BLaER1 treated with 17β-estradiol and CSF1 and Interleukin-3, amounts not matched to agents 10 nM and 100 nM (cell line): ENCODE measurements around the gene RUNX1.

Source experiments
- H3K27ac ChIP-seq, 11 experiments: shearing (Covaris generic); formaldehyde crosslinking; 2 replicates each; pipeline ENCODE4 v1.8.1; 2022
- H3K27me3 ChIP-seq, 11 experiments: shearing (Covaris generic); formaldehyde crosslinking; 2 replicates each; pipeline ENCODE4 v1.8.1; 2022
- H3K36me3 ChIP-seq, 11 experiments: shearing (Covaris generic); formaldehyde crosslinking; 2 replicates each; pipeline ENCODE4 v1.8.1; 2022
- H3K4me1 ChIP-seq, 10 experiments: shearing (Covaris generic); formaldehyde crosslinking; 2 replicates each; pipeline ENCODE4 v1.8.1; 2022
- H3K4me2 ChIP-seq, 11 experiments: shearing (Covaris generic); formaldehyde crosslinking; 2 replicates each; pipeline ENCODE4 v1.8.1; 2022
- H3K4me3 ChIP-seq, 10 experiments: shearing (Covaris generic); formaldehyde crosslinking; 2 replicates each; pipeline ENCODE4 v1.8.1; 2022
- H3K9ac ChIP-seq, 11 experiments: shearing (Covaris generic); formaldehyde crosslinking; 2 replicates each; pipeline ENCODE4 v1.8.1; 2022
- H3K9me3 ChIP-seq, 11 experiments: shearing (Covaris generic); formaldehyde crosslinking; replicated peaks in 1 of 11; 2 replicates each; pipeline ENCODE4 v1.8.1; 2022
- H4K20me1 ChIP-seq, 11 experiments: shearing (Covaris generic); formaldehyde crosslinking; 2 replicates each; pipeline ENCODE4 v1.8.1; 2022
- Cebpa-rat ChIP-seq, 11 experiments: shearing (Covaris generic); IDR thresholded peaks; 2 replicates each; pipeline ENCODE4 v1.8.1; 2022

Gene RUNX1

GRCh38 chr21:34904526-34905217 lies 144.4 kb downstream of the RUNX1 start:
- H3K36me3 ChIP-seq = peaks cover 0 to 48% (median 33%) of the 10 kb centered on the region in 11 experiments; a peak in 18 of 22 replicates
- peak overlapping the region in 1 of 11 experiments; percentile 19; a peak in 1 of 22 replicates for H3K9ac ChIP-seq
- TF ChIP-seq Cebpa-rat (IDR thresholded peaks at IDR 0.05) = no peak
- H3K9me3 ChIP-seq = peaks cover 0 to 26% (median 20%) of the 10 kb centered on the region in 11 experiments; a peak in 20 of 22 replicates
- H3K27me3 ChIP-seq = no peaks in the 10 kb centered on the region
- no peak overlapping the region for H3K4me3 ChIP-seq
- H3K27ac ChIP-seq = peak overlapping the region in 9 of 11 experiments; percentile 82 to 97 (median 95); a peak in 15 of 22 replicates
- peak overlapping the region in 7 of 11 experiments; percentile 40 to 92 (median 88); a peak in 13 of 22 replicates for H3K4me2 ChIP-seq
- H4K20me1 ChIP-seq = peaks cover 0 to 3% (median 0%) of the 10 kb centered on the region in 11 experiments; a peak in 3 of 22 replicates
- H3K4me1 ChIP-seq = peaks cover 40 to 63% (median 52%) of the 10 kb centered on the region in 10 experiments

- Histone ChIP-seq H3K9ac (no peak overlapping the region), H4K20me1 (peaks cover 0 to 32% (median 0%) of the 10 kb centered on the region in 11 experiments; a peak in 6 of 22 replicates), H3K4me1 (peaks cover 2 to 20% (median 12%) of the 10 kb centered on the region in 10 experiments; a peak in 19 of 20 replicates), H3K27ac (peak overlapping the region in 1 of 11 experiments; percentile 13; a peak in 1 of 22 replicates), H3K36me3 (peaks cover 14 to 81% (median 62%) of the 10 kb centered on the region in 11 experiments), H3K4me3 (no peak overlapping the region), H3K9me3 (peaks cover 30 to 53% (median 45%) of the 10 kb centered on the region in 11 experiments), H3K27me3 (no peaks in the 10 kb centered on the region), H3K4me2 (no peak overlapping the region)
- no peak for TF ChIP-seq Cebpa-rat (IDR thresholded peaks at IDR 0.05)
These were observed 148.7 kb downstream of the RUNX1 start for GRCh38 chr21:34900376-34900775.

- TF ChIP-seq Cebpa-rat (IDR thresholded peaks at IDR 0.05) = no peak
- H4K20me1 ChIP-seq = peaks cover 0 to 38% (median 0%) of the 10 kb centered on the region in 11 experiments; a peak in 7 of 22 replicates
- H3K9me3 ChIP-seq = peaks cover 30 to 53% (median 45%) of the 10 kb centered on the region in 11 experiments
- H3K4me3 ChIP-seq = no peak overlapping the region; a peak in 1 of 20 replicates
- no peak overlapping the region for H3K27ac ChIP-seq
- H3K27me3 ChIP-seq = no peaks in the 10 kb centered on the region
- peaks cover 2 to 17% (median 12%) of the 10 kb centered on the region in 10 experiments; a peak in 18 of 20 replicates for H3K4me1 ChIP-seq
- H3K36me3 ChIP-seq = peaks cover 14 to 81% (median 62%) of the 10 kb centered on the region in 11 experiments
- no peak overlapping the region for H3K4me2 ChIP-seq
- no peak overlapping the region for H3K9ac ChIP-seq
These were observed 149.3 kb downstream of the RUNX1 start for GRCh38 chr21:34899760-34900159.

- Histone ChIP-seq H3K9me3 (peaks cover 30 to 53% (median 45%) of the 10 kb centered on the region in 11 experiments), H3K4me2 (no peak overlapping the region), H3K27me3 (no peaks in the 10 kb centered on the region), H3K27ac (no peak overlapping the region), H4K20me1 (peaks cover 0 to 42% (median 0%) of the 10 kb centered on the region in 11 experiments; a peak in 7 of 22 replicates), H3K9ac (no peak overlapping the region), H3K36me3 (peaks cover 14 to 81% (median 62%) of the 10 kb centered on the region in 11 experiments), H3K4me3 (no peak overlapping the region; a peak in 1 of 20 replicates), H3K4me1 (peaks cover under 1 to 19% (median 14%) of the 10 kb centered on the region in 10 experiments; a peak in 17 of 20 replicates)
- TF ChIP-seq Cebpa-rat (IDR thresholded peaks at IDR 0.05) = no peak
These were observed 149.8 kb downstream of the RUNX1 start for GRCh38 chr21:34899302-34899701.

GRCh38 chr21:34897828-34898227 lies 151.3 kb downstream of the RUNX1 start:
- Histone ChIP-seq H3K9me3 (peaks cover 30 to 53% (median 45%) of the 10 kb centered on the region in 11 experiments), H3K4me2 (no peak overlapping the region), H4K20me1 (peaks cover 0 to 54% (median 0%) of the 10 kb centered on the region in 11 experiments; a peak in 7 of 22 replicates), H3K9ac (no peak overlapping the region), H3K4me3 (no peak overlapping the region), H3K27ac (no peak overlapping the region), H3K27me3 (no peaks in the 10 kb centered on the region), H3K4me1 (peaks cover 9 to 34% (median 28%) of the 10 kb centered on the region in 10 experiments; a peak in 19 of 20 replicates), H3K36me3 (peaks cover 14 to 79% (median 61%) of the 10 kb centered on the region in 11 experiments)
- no peak for TF ChIP-seq Cebpa-rat (IDR thresholded peaks at IDR 0.05)

- Histone ChIP-seq H4K20me1 (peaks cover 0 to 64% (median 0%) of the 10 kb centered on the region in 11 experiments; a peak in 7 of 22 replicates), H3K9ac (peak overlapping the region in 7 of 11 experiments; percentile 43 to 98 (median 57); a peak in 11 of 22 replicates), H3K36me3 (peaks cover 14 to 45% (median 27%) of the 10 kb centered on the region in 11 experiments), H3K27ac (peak overlapping the region in 8 of 11 experiments; percentile 62 to 99 (median 98); a peak in 14 of 22 replicates), H3K27me3 (no peaks in the 10 kb centered on the region), H3K9me3 (peaks cover 19 to 30% (median 24%) of the 10 kb centered on the region in 11 experiments), H3K4me2 (peak overlapping the region in 10 of 11 experiments; percentile 53 to 99 (median 94); a peak in 20 of 22 replicates), H3K4me1 (peaks cover 23 to 57% (median 44%) of the 10 kb centered on the region in 10 experiments), H3K4me3 (no peak overlapping the region)
- TF ChIP-seq Cebpa-rat (IDR thresholded peaks at IDR 0.05) = no peak
These were observed 154.7 kb downstream of the RUNX1 start for GRCh38 chr21:34894401-34894800.

- H3K27me3 ChIP-seq = no peaks in the 10 kb centered on the region
- H3K9me3 ChIP-seq = peaks cover 0 to 9% (median 3%) of the 10 kb centered on the region in 11 experiments; a peak in 11 of 22 replicates
- H3K9ac ChIP-seq = peak overlapping the region in 9 of 11 experiments; percentile 10 to 99 (median 96); a peak in 14 of 22 replicates
- peak overlapping the region in 7 of 10 experiments; percentile 42 to 99 (median 95); a peak in 11 of 20 replicates for H3K4me3 ChIP-seq
- H3K4me1 ChIP-seq = peaks cover 23 to 57% (median 44%) of the 10 kb centered on the region in 10 experiments
- peak overlapping the region; percentile 83 to 99 (median 95); a peak in 21 of 22 replicates for H3K4me2 ChIP-seq
- H3K36me3 ChIP-seq = peaks cover 0 to 31% (median 12%) of the 10 kb centered on the region in 11 experiments; a peak in 17 of 22 replicates
- no peak for TF ChIP-seq Cebpa-rat (IDR thresholded peaks at IDR 0.05)
- peak overlapping the region in 9 of 11 experiments; percentile 95 to 99 (median 98); a peak in 16 of 22 replicates for H3K27ac ChIP-seq
- peaks cover 12 to 73% (median 12%) of the 10 kb centered on the region in 11 experiments; a peak in 20 of 22 replicates for H4K20me1 ChIP-seq
These were observed 156.9 kb downstream of the RUNX1 start for GRCh38 chr21:34892209-34892608.

GRCh38 chr21:34891613-34891943 lies 157.5 kb downstream of the RUNX1 start:
- peaks cover 23 to 57% (median 44%) of the 10 kb centered on the region in 10 experiments for H3K4me1 ChIP-seq
- peak overlapping the region in 10 of 11 experiments; percentile 95 to 99 (median 98); a peak in 20 of 22 replicates for H3K27ac ChIP-seq
- H3K4me3 ChIP-seq = peak overlapping the region; percentile 80 to 99 (median 96)

More at GRCh38 chr21:34891613-34891943, 157.5 kb downstream of the RUNX1 start:
- H3K9me3 ChIP-seq = peaks cover 0 to 3% (median 0%) of the 10 kb centered on the region in 11 experiments; a peak in 4 of 22 replicates
- H3K9ac ChIP-seq = peak overlapping the region; percentile 93 to 100 (median 98)
- H3K36me3 ChIP-seq = peaks cover 3 to 28% (median 12%) of the 10 kb centered on the region in 11 experiments; a peak in 19 of 22 replicates
- no peaks in the 10 kb centered on the region for H3K27me3 ChIP-seq
- H3K4me2 ChIP-seq = peak overlapping the region; percentile 83 to 99 (median 95)
- peaks cover 17 to 76% (median 18%) of the 10 kb centered on the region in 11 experiments; a peak in 21 of 22 replicates for H4K20me1 ChIP-seq
- TF ChIP-seq Cebpa-rat (IDR thresholded peaks at IDR 0.05) = no peak
